HG03521 (cell line): ENCODE data around the gene PLEKHA6.

Experiments
- ATAC-seq: cut with Tn5 transposase; IDR thresholded peaks from one replicate; pipeline ENCODE4 v1.9.1; 2021; ENCODE audit warnings: mild to moderate bottlenecking, moderate library complexity; ENCODE audit not compliant: unreplicated experiment

PLEKHA6 gene

DNA sequence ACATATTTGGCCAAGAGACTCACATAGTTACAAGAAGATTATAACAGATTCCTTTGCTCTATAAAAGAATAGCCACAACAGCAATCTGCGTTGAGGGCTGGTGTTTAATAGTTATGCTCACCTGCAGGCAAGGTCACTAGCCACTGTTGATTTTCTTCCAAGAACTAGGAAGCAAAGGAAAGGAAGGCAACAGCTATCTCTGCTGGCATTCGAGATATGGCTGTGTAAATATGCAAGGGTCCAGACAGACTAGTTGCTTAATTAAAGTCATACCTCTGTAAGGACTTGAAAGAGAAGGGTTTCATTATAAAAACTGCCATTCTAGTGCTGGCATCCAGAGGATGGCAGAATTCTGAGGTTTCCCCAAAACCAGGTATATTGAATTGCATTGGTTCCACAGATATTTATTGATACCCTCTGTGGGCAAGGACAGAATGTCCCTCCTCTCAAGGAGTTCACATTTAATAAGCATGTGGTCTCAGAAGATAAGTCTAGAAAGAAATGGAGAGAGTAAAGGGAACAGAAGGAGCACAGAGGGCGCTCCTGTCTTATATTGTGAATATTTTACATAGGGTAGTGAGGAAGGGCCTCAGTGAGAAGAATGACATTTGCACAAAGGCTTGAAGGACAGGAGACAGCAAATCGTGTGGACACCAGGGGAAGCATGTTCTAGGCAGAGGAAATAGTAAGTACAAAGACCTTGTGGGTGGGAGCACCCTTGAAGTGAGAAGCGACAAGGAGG lies 23.6 kb upstream of the PLEKHA6 start:
- no peak for ATAC-seq

DNA sequence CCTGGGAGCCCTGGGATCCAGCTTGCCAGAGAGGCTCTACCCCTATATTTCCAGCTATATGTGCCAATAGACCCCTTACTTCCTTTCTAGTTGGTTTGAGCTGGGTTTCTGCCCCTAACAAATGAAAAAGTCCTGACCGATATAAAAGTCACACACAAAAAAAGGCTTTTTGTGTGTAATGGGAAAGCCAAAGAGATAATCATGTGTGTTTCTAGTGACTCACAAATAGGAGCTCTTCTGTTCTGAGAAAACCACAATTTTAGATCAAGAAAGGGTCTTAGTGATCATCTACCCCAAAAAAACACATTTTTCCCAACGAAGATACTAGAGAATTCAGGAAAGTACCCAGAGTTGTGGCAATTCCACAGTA lies 23.0 kb upstream of the PLEKHA6 start:
- ATAC-seq: no peak

DNA sequence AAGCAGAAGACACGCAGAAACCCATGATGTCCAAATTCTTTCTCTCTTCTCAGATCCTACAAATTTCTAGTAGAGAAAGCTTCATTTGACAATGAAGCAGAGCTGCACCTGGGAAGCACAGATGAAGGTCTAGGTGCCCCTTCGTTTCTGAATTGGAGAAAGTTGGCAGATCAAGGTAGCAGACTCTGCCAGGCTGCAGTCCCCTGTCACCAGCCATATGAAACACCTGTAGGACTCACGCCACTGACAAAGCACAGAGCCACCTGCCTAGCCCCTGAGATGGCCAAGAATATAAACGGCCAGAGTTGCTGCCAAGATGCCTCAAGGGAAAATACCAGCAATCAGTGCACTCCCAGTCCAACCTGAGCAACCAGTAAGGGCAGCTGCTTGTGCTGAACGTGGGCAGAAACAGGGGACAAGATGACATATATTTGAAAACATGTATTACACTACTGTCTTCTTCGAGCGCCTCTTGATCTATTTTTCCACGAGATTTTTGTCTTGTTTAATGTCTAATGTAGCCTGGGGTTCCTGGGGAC lies 20.6 kb upstream of the PLEKHA6 start:
- ATAC-seq: no peak

DNA sequence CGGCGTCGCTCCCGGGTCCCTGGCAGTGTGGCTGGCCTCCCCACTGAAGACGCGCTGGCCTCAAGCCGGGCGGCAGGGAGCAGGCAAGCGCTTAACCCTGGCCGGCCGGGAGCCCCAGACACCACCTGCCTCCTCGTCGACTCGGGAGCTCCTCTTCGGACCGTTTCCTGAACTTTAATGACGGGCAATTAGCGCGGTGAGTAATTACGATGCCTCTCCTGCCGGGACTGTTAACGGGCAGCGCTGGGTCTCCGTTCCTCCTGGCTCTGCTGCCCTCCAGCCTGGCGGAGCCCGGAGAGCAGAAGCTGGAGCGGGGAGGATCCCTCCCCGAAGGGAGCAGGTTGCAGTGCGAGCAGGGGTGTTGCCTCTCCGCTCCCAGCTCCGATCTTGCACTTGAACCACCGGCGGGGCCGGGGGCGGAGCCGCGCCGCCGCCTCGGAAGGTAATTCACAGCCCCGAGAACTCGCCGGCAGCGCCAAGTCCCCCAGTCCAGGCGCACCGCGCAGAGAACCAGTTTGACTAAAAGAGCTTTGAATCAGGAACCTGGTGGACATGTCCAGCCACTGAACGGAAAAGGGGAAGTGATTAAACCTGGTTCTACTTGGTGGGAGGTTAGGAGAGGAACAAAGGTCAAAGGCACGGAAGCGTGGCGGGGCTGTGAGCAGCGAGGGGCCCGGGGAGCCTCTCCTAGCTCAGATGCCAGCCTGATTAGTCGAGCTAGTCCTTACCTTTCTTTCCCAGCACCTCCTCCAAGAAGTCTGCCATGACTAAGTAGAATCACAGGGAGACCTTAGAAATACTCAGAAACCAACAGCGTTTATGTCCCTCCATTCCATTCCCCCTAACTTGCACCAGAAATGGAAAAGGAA lies 18.3 kb upstream of the PLEKHA6 start:
- no peak for ATAC-seq

DNA sequence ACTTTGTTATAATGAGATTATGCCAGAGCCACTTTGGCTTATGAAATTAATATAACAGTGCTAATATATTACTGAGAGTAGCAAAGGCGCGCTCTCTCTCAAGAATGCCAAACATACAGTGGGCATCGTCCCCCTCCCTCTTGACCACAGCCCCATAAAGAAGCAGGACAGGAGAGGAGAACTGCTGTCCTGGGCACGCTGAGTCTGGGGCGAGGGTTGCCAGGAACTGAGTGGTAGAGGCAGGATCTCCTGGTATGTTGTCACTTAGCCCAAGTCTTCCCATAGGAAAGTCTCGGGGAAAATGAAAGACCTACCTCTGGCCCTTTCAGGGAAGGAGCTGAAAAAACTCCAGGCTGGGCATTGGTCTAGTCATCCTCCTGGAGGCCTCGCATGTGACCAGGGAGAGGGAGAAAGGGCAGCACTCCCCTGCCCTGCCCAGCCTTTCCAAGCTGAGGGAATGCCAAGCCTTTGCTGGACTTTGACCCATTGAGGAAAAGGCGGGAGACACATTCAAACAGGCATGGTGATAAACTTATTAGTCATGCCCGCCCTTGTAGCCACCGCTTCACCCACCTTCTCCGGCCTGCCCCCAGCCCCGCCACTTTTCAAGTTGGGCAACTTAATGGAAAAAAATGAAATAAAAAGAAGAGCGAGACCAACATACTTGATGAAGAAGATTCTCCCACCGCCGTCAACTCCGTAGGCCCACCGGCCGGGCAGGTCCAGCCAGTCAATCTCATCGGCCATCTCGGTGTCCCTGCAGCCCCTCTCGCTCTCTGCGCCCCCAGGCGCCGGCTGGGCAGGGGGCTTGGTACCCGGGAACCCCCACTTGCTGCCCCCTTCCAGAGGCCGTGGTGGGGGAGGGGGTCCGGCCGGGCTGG lies 17.4 kb upstream of the PLEKHA6 start:
- ATAC-seq: no peak

DNA sequence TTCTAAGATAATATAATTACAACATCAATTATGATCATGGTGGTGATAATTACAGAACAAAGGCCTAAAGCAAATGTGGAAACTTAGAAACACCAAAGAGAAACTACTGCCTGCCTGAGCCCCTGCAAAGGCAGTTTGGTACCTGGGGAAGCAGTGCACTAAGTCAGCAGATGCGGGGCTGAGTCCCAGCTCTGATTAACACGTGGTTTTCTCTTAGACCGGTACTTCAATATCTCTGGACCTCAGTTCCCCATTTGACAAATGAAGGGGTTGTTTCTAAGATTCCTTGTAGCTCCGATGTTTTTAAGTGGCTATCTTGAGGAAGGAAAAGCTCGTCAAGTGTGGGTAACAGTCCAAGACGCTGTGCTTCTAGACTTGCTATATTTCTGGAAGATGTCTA lies 16.7 kb upstream of the PLEKHA6 start:
- ATAC-seq: no peak

DNA sequence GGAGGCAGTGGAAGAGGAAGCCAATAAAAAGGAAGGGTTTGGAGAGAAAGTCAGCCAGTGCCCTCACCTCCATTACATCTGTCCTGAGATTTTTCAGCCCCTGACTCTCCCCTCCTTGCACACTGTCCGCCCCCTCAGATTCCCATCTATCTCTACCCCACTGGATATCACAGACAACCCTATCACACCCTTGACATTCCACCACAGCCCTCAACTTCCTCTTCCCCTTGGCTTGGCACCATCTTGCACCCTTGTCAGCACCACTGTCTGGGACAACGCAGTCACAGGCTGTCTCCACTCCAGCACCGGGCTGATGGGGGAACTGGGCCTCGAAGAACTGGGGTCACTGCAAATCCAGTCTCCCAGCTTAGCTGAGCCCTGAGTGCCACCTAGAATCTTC lies 14.2 kb upstream of the PLEKHA6 start:
- ATAC-seq: no peak

DNA sequence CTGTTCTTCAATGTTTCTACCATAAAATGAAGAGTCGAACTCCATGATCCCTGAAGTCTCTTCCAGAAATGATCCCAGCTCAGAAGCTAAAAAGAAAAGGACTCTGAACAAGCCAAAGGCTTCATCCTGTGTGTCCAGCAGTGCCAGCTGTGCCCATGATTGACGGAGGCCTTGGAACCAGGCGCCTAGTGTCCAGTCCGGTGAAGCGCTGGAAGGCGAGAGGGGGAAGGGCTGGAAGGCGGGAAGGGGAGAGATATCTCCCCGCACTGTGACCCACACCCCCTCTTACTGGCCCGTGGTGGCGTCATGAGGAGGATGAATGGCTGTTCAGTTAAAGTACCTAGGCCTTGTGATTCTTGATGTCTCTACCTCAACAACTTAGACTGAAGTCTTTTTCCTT lies 10.4 kb upstream of the PLEKHA6 start:
- no peak for ATAC-seq

DNA sequence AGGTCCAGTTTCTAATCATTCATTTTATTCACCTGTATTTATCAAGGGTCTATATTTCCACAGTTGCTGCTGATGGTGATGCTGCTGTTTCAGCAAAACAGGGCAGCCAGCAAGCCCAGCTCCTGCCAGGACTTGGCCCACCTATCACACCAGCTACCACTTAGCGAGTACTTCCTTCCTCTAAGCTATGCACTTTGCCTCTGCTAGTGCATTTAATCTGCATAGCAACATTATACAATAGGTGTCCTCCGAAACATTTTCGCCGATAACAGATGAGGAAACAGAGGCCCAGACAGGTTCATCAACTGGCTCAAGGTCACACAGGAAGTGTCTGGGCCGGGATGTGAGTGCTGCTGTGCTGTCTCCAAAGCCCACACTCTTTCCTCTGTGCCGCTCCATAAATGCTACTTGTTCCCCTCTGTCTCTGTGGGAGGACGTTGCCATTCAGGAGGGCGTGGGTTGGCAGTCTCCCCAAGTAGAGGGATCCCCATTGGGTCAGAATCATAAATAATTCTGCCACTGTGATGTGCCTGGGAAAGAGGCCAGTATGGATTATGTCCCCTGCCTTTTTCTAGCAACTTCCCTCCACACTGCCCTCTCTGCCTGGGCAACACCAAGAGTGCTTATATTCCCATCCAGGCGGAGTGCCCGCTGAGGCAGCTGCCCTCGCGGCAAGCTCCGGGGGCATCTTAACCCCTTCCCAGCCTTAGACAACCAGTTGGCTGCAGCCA lies 9.4 kb upstream of the PLEKHA6 start:
- ATAC-seq: no peak

DNA sequence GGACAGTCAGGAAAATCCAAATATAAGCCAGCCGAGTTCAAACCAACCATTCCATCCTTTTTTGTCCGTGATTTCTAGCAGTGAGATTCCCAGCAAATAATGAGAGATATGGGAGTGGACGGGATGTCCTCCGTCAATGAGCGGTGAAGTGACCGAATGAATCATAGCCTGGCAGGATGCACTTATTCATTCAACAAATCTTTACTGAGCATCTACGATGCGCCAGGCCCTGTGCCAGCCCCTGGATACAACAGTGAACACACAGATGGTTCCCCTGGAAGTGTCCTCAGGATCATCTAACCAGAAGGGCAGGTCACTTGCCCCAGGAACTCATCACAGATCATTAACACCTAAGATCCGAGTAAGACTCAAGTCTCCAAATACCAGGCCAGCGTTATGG lies 8.2 kb upstream of the PLEKHA6 start:
- no peak for ATAC-seq

DNA sequence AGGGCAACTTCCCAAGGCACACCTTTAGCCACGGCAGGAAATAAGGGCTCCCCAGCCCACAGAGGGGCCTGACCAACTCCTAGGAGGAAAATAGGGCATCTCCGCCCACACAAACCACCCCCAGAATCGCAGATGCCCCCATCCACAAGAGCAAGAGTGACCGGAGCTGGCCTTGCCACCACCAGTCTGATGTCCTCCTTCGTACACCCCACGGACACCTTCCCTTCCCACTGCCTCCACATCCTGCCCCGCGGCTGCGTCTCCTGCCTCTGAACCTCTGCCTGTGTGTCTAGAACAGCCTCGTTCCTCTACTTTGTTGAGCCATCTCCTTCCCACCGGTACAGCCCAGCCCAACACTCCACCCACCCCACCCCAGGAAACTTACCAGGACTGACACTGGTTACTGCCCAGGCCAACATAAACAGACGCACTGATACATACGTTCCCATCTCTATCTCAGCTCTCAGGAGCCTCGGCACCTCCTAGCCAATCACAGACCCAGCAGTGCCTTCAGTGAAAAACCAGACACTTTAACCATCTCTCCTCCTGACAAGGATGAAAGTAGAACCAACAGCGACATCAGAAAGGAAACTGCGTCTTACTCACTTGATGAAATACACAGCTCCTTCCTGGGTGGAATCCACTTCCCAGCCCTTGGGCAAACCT lies 7.6 kb upstream of the PLEKHA6 start:
- no peak for ATAC-seq

DNA sequence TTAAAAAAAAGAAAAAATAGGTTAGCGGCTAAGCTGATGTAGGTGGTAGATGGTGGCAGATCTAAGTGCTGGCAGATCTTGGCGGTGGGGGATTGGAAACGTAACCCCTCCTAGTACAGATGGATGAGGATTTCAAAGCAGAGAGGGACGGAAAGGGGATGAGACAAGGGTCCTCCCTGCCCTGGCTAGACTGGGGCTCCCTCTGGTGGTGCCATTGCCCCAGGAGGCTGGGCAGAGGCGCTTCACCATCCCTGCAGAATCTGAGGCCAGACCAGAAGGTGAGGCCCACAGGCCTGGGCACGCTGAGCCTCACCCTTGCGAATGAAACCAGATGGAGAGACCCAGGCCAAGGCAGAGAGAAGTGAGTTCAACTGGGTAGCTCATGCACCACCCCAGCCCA lies 7.0 kb upstream of the PLEKHA6 start:
- ATAC-seq: no peak

DNA sequence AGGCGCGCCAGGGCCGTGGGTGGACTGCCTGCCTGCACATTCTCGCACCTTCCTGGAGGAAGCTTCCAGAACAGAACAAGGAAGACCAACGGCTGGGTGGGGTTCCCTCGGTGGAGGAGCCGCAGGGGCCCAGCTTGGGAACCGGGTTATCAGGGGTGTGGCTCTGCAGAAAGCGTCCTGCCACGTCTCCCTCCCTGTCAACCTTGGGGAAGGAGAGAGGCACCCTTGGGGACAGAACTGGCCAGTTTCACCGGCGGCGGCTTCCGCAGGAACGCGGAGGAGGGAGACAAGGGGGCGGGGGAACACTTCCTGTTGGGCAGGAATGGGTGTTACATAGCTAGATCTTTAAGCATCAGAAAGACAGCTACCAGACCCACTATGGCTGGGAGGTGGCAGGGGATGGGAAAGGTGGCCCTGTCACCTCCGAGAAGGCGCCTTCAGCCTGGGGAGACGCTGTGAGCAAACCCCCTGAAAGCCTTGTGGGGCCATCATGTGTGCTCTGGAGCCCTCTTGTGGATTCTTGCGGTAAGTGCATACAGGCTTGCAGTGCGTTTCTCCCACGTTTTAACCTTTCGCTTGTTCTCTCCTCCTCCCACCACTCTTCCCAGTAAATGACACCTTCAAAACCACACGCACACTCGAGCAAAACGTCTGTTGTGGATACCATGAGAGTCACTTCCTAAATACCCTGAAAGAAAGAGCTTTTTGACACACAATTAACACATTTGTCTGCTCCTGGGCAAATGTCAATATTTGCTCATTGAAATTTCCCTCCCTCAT lies 3.8 kb upstream of the PLEKHA6 start:
- ATAC-seq: peak; percentile 55

DNA sequence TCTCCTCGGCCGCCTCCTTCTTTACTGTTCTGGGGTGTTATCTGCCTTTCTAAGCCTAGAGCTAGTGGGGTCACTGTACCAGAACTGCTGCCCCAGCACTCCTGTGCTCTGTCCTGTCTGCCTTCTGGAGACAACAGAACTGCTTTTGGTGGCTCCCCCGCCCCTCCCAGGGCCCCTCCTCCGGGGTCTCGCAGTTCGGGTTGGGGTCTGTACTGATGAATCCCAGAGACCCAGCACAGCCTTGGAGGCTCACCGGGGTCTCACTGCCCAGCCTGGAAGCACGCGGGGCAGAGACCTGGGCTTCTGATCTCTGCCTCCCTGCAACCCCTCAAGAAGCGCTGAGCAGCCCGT lies 3.2 kb upstream of the PLEKHA6 start:
- peak; percentile 6 for ATAC-seq

DNA sequence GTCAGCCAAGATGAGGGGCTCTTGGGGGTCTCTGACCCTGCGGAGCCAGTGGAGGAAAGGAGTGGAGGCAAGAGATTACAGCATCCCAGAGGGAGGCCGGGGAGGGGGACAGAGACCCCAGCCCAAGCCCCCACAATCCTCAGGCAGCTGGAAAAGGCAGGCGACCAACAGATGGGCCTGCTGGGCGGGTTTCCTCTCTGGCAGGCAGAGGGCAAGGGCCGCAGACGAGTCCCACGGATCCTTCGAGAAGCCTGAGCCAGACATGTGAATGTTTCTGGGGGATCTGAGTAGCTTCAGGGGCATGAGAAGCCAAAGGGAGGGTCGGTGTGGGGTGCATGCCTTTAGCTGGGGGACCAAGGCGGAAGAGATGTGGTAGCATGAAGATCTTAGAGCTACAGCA lies 2.1 kb upstream of the PLEKHA6 start:
- no peak for ATAC-seq

DNA sequence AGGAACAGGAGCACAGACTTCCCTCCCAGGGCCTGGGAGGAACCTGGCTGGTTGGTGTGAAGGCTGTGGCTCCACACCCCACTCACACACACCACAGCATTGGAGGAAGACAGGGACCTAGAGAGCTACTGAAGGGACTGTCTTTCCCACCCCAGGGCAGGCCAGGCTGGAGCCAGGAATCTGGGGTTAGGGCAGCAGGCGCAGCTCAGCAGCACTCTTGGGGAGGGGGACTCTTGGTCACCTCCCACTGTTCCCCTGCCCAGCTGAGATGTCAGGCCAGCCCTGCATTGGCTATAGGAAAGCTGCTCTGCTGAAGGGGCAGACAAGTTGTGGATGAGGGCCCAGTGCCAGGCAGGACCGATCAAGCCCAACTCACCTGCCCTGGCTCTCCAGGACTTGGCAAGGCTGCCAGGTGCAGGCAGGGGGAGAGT lies 1.6 kb upstream of the PLEKHA6 start:
- no peak for ATAC-seq

DNA sequence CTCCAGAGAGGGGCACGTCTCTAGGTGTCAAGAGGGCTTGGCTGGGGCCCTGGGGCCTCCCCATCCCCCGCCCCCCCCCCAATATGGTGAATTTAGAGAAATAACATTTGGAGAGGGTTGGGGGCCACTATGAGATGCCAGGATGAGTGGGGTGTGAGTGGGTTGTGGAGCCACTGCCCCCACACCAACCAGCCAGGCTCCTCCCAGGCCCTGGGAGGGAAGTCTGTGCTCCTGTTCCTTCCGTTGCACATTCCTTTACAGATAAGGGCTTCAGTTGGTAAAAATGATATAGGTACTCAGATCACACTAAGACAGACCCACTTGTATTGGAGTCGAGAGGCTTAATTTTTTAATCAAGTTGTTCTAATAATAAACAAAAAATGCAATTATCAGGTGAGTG lies 585 bp upstream of the PLEKHA6 start:
- no peak for ATAC-seq

DNA sequence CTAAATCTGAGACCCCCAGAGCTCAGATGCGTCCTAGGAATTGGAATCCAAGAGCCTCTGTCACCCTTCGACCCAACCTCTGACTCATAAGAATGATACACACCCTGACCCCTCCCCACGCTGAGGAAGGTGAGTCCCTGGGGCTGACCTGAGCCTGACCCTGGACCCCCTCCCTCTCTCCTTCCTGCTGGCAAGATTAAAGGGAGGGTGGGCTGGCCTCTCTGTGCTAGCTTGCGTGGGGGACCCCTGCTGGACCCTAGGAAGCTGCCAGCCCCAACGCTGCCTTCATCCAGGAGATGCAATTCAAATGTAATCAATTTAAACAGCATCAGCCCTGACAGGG lies 627 bp downstream of the PLEKHA6 start:
- no peak for ATAC-seq

DNA sequence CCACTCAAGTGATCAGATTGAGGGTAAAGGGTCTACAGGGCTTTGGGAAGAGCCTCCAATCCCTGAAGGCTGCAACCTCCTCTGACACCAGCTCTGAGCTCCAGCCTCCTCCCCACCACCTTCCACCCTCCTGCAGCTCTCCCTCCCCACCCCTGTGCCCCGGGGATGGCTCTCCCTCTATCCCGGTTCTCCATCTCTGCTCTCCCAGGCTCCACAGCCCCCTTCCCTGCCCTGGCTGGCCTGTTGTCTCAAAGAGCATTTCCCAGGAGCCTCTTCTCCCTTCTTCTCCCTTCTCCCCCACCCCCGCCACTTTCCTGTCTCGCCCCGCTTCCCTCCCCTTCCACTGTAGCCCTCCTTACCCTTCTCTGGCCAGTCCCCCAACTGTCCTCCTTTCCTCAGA lies 1.1 kb downstream of the PLEKHA6 start:
- no peak for ATAC-seq
